Measurements from ENCODE around the gene GJB1.
"Not testable (repeated sequence)": the region's sequence is repeated elsewhere in the genome, so short reads cannot be mapped to it uniquely, and the experiment has no call there.

GJB1 gene

GRCh38 chrX:71251466-71251973 lies 28.5 kb downstream of the GJB1 start:
- ChIA-PET CTCF (no interaction called here), POLR2A (no interaction called here)
- no peak for DNase-seq (ENCODE audit: extremely low spot score)
- TF ChIP-seq CTCF (IDR thresholded peaks at IDR 0.05; ENCODE audit: control extremely low read depth, extremely low read depth, low read depth, missing control alignments): no peak

GRCh38 chrX:71252221-71252620 lies 29.2 kb downstream of the GJB1 start:
- TF ChIP-seq CTCF (IDR thresholded peaks at IDR 0.05; ENCODE audit: control extremely low read depth, extremely low read depth, low read depth, missing control alignments): no peak
- ChIA-PET POLR2A (no interaction called here), CTCF (no interaction called here)
- no peak for DNase-seq (ENCODE audit: extremely low spot score)

GRCh38 chrX:71253253-71254091 lies 30.4 kb downstream of the GJB1 start:
- POLR2A ChIA-PET: no interaction called here
- CTCF ChIA-PET: interaction anchor here (1.2 to 1.4 kb wide), 2 partner anchors 30 to 112 kb away, joined by 3 read pairs; partner anchors contain the start of genes NONO and TAF1
- DNase-seq (ENCODE audit: extremely low spot score): peak; percentile 43

GRCh38 chrX:71254092-71254963 lies 31.3 kb downstream of the GJB1 start, which contains the start of gene ZMYM3:
Gene ZMYM3 (minus strand): TSS chrX:71254140. CDS start chrX:71253255, 885 bp downstream.
- ChIA-PET POLR2A (interaction anchor here (0.7 kb wide), 1 partner anchor 112 kb away, joined by 3 read pairs; no protein-coding TSS in a partner anchor), CTCF (interaction anchor here (1.2 to 1.4 kb wide), 2 partner anchors 29 to 111 kb away, joined by 3 read pairs; partner anchors contain the start of genes NONO and TAF1)
- peak; percentile 90 for DNase-seq (ENCODE audit: extremely low spot score)
- TF ChIP-seq CTCF (IDR thresholded peaks at IDR 0.05; ENCODE audit: control extremely low read depth, extremely low read depth, low read depth, missing control alignments): no peak

More at GRCh38 chrX:71253253-71254091, 30.4 kb downstream of the GJB1 start:
- TF ChIP-seq CTCF (IDR thresholded peaks at IDR 0.05; ENCODE audit: control extremely low read depth, extremely low read depth, low read depth, missing control alignments): peak; percentile 37

- no peak for TF ChIP-seq CTCF (IDR thresholded peaks at IDR 0.05; ENCODE audit: control extremely low read depth, extremely low read depth, low read depth, missing control alignments)
- CTCF ChIA-PET: no interaction called here
- DNase-seq (ENCODE audit: extremely low spot score): no peak
- POLR2A ChIA-PET: no interaction called here
These were observed 33.0 kb downstream of the GJB1 start for GRCh38 chrX:71256051-71256450.

GRCh38 chrX:71256856-71257255 lies 33.8 kb downstream of the GJB1 start:
- ChIA-PET CTCF (no interaction called here), POLR2A (no interaction called here)
- DNase-seq (ENCODE audit: extremely low spot score): peak; percentile 1
- TF ChIP-seq CTCF (IDR thresholded peaks at IDR 0.05; ENCODE audit: control extremely low read depth, extremely low read depth, low read depth, missing control alignments): no peak

GRCh38 chrX:71268624-71269023 lies 45.6 kb downstream of the GJB1 start:
- DNase-seq (ENCODE audit: extremely low spot score); POLR2A ChIA-PET; CTCF ChIA-PET: not testable (repeated sequence)
